AG10803 (cell line): ENCODE results near the gene C9.
"Not testable (repeated sequence)": the region's sequence is repeated elsewhere in the genome, so short reads cannot be mapped to it uniquely, and the experiment has no call there.

Experiments
- DNase-seq: peaks from one replicate; pipeline ENCODE4 v3.0.0; 2010; ENCODE audit warnings: low read depth
- H3K4me3 ChIP-seq: 2 replicates; pipeline ENCODE4 v1.5.1; 2011; ENCODE audit warnings: mild to moderate bottlenecking, low read length, control low read depth
- CTCF ChIP-seq: conservative IDR thresholded peaks from 2 replicates; pipeline ENCODE4 v1.5.1; 2011; ENCODE audit warnings: mild to moderate bottlenecking, low read length, control low read depth, inconsistent platforms

Gene C9

DNA sequence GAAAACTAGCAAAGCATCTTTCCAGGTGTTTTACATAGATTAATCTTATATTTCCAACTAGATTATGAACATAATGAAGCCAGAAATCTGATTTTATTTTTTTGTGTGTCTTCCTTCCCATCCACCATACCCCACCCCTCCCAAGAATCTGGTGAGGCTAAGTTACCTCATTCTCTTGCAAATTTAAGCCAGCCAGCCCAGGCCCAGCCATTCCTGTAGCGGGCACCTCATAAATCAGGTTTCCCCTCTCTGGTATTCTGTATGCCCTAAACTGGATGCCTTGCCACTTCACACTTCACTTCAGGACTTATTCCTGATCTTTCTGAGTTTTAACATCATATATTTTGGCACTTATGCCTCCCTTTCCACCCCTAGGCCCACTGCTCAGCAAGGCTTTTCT lies 21.8 kb downstream of the C9 start:
- H3K4me3 ChIP-seq: no peak overlapping the region
- DNase-seq: no peak

DNA sequence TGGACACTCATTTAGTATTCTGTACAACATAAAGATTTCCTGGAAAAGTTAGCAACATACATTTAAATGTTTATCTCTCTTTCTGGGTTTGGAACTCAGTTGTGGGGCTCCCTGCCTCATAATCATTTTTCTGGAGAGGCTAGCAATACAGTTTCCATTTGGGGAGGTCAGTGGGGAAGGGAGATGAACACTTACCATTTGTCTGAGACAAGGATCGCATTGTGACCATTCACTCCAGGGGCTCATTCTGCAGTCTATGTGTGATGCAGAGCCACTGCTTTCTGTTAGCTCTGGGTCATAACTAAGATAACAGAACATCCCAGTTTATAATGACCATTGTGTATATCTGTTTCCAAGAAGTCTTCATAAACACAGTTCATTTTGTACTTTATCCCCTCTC lies 22.4 kb downstream of the C9 start:
- no peak overlapping the region for H3K4me3 ChIP-seq
- DNase-seq: no peak
- no peak for TF ChIP-seq CTCF

More for the DNA sequence above, 21.8 kb downstream of the C9 start:
- TF ChIP-seq CTCF: no peak

DNA sequence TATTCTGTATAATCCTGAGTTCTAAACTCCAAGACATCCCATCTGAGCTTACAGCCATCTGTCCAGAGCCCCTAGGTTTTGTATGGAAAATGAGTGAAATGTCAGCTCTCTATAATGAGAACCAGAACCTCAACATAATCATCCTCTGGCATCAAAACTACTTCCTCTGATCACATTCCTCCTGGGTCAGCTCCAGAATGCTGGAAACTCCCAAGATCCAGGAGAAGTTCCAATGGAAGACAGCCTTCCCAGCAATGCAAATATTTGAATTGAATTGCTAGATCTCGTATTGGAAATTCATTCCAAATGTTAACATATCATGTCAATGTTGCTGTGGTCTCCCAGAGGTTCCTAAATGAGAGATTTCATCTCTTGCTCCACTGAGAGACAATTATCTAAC lies 23.8 kb downstream of the C9 start:
- TF ChIP-seq CTCF: no peak

DNA sequence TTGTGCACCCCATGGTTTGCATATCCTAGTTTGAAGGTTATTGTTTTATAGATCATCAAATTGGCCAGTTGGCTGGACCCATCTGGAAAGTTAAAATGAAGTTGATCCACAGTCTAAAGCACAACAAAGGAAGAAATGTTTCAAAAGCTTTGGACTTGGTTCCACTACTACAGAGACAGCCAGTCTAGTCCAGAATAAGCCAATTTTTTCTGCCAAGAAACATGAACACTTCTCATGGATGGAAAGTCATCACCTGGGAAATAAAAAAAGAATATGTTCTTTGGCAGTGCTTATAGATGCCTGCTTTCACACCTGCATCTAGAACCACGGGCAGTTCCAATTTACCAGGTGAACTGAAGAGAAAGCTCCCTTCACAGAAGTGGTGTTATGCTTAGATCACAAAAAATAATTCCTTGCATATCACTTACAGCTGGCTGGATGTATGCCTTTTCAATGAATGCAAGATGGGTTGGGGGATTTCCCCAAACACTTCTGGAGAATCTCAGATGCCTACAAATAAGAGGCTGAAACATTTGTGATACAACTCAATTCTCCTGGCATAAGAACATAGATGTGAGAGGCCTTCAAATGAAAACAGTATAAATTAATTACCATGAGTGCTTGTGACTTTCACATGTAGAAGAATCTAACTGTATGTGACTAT lies 26.9 kb downstream of the C9 start:
- no peak overlapping the region for H3K4me3 ChIP-seq
- no peak for TF ChIP-seq CTCF
- DNase-seq: no peak

More for the DNA sequence above, 23.8 kb downstream of the C9 start:
- no peak overlapping the region for H3K4me3 ChIP-seq
- DNase-seq: peak; percentile 26

GRCh38 chr5:39334296-39334695 lies 30.0 kb downstream of the C9 start:
- H3K4me3 ChIP-seq, DNase-seq: not testable (repeated sequence)

GRCh38 chr5:39333104-39333503 lies 31.2 kb downstream of the C9 start:
- DNase-seq: no peak
- no peak for TF ChIP-seq CTCF
- no peak overlapping the region for H3K4me3 ChIP-seq

GRCh38 chr5:39331861-39332381 lies 32.4 kb downstream of the C9 start:
- peak; percentile 78 for DNase-seq
- no peak overlapping the region for H3K4me3 ChIP-seq
- no peak for TF ChIP-seq CTCF
